ENCODE results near the gene GNAZ.

The GNAZ gene

DNA sequence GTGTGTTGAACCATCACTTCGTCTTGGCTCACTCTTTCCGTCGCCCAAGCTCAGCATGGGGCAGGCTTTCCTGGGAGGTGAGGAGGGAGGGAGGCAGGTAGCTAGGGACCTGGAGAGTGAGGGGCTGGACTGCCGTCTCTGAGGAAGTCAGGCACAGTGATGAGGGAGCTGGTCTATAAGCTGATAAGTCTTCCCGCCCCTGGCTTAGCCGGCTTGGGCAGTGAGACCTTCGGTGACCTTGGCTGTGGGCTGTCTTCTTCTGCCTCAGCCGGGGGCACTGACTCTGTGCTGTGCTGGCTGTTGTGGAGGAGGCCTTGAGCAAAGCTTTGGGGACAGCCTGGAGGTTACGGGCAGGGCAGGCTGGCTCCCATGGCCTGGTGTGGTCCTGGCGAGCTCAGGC is 18.7 kb downstream of the GNAZ start:
- Mint-ChIP-seq H3K27ac (ENCODE audit: low read depth) (no peak overlapping the region), H3K4me1 (peaks cover 9% of the 10 kb centered on the region), H3K36me3 (ENCODE audit: insufficient read depth) (peaks cover 6% of the 10 kb centered on the region), H3K4me3 (no peak overlapping the region), H3K9me3 (no peaks in the 10 kb centered on the region), H3K27me3 (no peaks in the 10 kb centered on the region)
- DNase-seq (ENCODE audit: low spot score in 2 of 2) = no peak
- no peak for ATAC-seq (replicated peaks; ENCODE audit: extremely low read depth, poor library complexity, severe bottlenecking)

DNA sequence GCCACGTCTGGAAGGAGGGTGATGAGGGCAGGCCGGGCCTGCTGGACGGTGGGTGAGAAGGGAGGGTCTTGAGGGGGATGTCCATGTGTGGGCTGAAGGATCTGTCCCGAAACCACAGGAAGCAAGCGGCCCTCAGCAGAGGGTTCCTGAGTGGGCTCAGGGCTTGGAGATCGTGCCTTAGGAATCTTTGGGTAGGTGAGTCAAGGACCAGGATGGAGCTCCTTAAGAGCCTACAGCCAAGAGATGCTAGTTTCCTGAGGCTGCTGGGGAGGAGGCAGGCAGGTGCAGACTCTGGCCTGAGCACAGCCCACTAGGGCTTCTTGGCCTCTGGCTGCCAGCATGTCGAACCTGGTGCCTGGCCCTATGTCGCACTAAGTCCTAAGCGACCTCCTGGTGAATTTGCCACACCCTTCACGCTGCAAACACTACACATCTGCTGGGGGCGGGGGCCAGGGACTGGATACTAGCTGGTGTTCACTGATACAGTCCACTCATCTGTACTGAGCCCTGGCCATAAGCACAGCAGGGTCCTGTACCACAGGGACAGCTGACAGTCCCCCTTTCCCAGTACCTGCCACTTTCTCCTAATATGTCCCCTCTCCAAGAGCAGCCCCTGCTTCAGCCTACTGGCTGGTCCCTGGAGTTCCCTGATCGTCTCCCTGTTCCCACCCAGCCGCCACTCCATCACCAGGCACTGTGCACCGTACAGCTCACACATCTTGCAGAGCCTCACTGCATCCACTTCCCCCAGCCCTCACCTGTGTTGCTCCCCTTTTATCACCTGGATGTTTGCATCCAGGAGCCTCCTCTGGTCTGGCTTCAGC is 19.5 kb downstream of the GNAZ start:
- no peak overlapping the region for H3K27ac Mint-ChIP-seq (ENCODE audit: low read depth)
- no peak overlapping the region for H3K4me3 Mint-ChIP-seq
- H3K9me3 Mint-ChIP-seq = no peaks in the 10 kb centered on the region

DNA sequence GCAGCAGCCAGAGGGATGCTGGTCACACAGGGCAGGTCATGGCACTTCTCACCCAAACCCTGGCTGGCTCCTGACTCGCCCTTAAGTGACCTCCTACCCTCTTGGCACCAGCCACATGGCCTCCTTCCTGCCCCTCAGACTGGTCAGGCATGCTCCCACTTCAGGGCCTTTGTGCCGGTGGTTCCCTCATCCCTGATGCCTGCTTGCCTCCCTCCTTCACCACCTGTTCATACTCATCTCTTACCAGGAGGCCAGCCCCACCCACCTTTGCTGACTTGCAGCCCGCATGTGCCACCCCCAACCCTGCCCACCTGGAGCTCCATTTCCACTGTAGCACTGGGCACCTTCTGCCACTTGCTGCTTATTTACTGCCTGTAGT is 20.1 kb downstream of the GNAZ start:
- no peak for DNase-seq (ENCODE audit: low spot score in 2 of 2)
- Mint-ChIP-seq H3K4me3 (no peak overlapping the region), H3K36me3 (ENCODE audit: insufficient read depth) (peaks cover 3% of the 10 kb centered on the region), H3K27me3 (no peaks in the 10 kb centered on the region), H3K4me1 (peaks cover 9% of the 10 kb centered on the region), H3K27ac (ENCODE audit: low read depth) (no peak overlapping the region), H3K9me3 (no peaks in the 10 kb centered on the region)
- ATAC-seq (replicated peaks; ENCODE audit: extremely low read depth, poor library complexity, severe bottlenecking) = no peak

More for the DNA sequence above, 19.5 kb downstream of the GNAZ start:
- Mint-ChIP-seq H3K36me3 (ENCODE audit: insufficient read depth) (peaks cover 3% of the 10 kb centered on the region), H3K27me3 (no peaks in the 10 kb centered on the region), H3K4me1 (peaks cover 9% of the 10 kb centered on the region)
- DNase-seq (ENCODE audit: low spot score in 2 of 2) = no peak
- ATAC-seq (replicated peaks; ENCODE audit: extremely low read depth, poor library complexity, severe bottlenecking) = no peak

DNA sequence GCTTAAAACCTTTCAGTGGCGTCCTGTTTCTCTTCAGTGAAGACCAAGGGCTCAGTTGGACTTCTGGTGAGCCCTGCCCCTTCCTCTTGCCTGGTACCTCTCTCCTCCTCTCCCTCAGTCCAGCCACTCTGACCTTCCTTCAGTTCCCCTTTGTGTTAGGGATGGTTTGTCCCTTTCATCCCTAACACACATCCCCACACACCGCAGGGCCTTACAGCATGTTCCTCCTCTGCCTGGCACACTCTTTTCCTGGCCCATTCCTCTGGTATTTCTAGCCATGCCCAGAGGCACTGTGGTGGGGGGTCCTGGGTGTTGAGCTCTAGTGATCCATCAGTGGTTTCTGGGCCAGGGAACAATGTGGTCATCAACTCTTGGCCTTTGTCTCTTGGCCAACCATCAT is 21.4 kb downstream of the GNAZ start:
- ATAC-seq (replicated peaks; ENCODE audit: extremely low read depth, poor library complexity, severe bottlenecking) (no peak), DNase-seq (ENCODE audit: low spot score in 2 of 2) (no peak)
- H3K27ac Mint-ChIP-seq (ENCODE audit: low read depth) = no peak overlapping the region
- H3K27me3 Mint-ChIP-seq = no peaks in the 10 kb centered on the region
- peaks cover 3% of the 10 kb centered on the region for H3K36me3 Mint-ChIP-seq (ENCODE audit: insufficient read depth)
- H3K4me1 Mint-ChIP-seq = peaks cover 9% of the 10 kb centered on the region
- no peak overlapping the region for H3K4me3 Mint-ChIP-seq
- H3K9me3 Mint-ChIP-seq = no peaks in the 10 kb centered on the region

DNA sequence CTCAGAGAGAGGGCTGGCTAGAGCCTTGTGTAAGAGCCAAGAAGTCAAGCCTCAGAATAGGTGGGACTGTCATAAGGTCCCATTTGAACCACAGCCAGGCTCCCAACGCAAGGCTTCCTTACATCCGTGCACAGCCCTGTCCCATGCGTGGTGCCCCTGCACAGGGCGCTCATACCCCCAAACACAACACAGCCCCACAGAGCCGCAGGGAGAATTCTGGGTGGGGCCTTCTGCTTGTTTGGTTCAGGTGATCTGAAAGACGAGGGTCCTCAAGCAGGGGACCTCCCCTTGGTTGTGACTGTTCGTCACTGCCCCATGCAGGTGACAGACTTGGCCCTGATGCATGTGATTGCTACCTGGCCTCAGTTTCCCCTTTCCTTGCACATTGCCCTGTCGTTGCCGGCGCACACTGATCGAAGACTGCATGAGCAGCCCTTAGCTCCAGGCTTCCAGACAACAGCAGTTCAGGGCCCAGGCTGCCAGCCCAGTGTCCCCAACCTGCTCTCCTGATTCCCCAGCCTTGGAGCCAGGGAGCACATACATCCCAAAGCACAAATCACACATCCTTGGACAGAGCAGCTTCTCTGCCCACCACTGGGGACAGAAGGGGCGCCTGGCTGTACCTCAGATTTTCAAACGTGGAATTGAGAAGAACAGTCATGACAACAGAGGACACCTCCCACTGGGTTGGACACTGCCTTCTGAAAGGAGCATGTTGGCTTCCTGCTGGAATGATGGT is 22.1 kb downstream of the GNAZ start:
- DNase-seq (ENCODE audit: low spot score in 2 of 2) (no peak), ATAC-seq (replicated peaks; ENCODE audit: extremely low read depth, poor library complexity, severe bottlenecking) (no peak)
- H3K9me3 Mint-ChIP-seq = no peaks in the 10 kb centered on the region
- no peak overlapping the region for H3K4me3 Mint-ChIP-seq
- H3K27ac Mint-ChIP-seq (ENCODE audit: low read depth) = no peak overlapping the region
- no peaks in the 10 kb centered on the region for H3K27me3 Mint-ChIP-seq
- H3K36me3 Mint-ChIP-seq (ENCODE audit: insufficient read depth) = peaks cover 3% of the 10 kb centered on the region
- peaks cover 9% of the 10 kb centered on the region for H3K4me1 Mint-ChIP-seq

DNA sequence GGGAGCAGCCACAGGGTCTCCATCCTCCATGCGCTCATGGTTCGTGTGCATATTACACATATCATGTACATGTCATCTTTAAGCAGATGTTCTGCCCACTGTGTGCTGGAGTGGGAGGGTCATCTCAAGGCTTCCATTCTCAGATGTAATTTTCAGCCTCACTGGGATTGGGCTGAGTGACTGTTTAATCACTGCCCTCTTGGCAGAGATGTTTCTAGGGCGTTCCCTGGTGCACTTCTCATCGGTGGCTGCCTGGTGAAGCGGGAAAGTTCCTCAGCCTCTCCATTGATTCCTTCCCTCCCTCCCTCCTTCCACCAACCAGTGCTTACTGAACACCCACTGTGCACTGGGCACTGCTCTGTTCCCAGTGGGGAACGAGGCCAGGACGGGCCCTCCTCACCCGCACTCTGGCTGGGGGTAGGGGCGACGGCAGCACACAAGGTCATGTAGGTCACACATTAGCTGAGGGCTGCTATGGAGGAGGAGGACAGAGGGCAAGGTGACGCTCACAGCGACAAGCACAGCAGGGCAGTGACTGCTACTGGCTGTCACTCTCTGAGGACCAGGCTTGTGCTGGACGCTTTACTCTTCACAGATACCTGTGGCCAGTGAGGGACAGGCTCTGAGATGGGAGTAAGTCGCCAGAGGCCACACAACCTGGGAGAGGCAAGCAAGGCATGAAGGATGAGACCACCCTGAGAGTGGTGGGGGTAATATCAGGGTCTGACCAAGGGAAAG is 22.9 kb downstream of the GNAZ start:
- Mint-ChIP-seq H3K4me3 (no peak overlapping the region), H3K36me3 (ENCODE audit: insufficient read depth) (peaks cover 1% of the 10 kb centered on the region), H3K27me3 (no peaks in the 10 kb centered on the region), H3K9me3 (no peaks in the 10 kb centered on the region), H3K27ac (ENCODE audit: low read depth) (peak overlapping the region; percentile 60), H3K4me1 (peaks cover 6% of the 10 kb centered on the region)
- ATAC-seq (replicated peaks; ENCODE audit: extremely low read depth, poor library complexity, severe bottlenecking) (no peak), DNase-seq (ENCODE audit: low spot score in 2 of 2) (no peak)

DNA sequence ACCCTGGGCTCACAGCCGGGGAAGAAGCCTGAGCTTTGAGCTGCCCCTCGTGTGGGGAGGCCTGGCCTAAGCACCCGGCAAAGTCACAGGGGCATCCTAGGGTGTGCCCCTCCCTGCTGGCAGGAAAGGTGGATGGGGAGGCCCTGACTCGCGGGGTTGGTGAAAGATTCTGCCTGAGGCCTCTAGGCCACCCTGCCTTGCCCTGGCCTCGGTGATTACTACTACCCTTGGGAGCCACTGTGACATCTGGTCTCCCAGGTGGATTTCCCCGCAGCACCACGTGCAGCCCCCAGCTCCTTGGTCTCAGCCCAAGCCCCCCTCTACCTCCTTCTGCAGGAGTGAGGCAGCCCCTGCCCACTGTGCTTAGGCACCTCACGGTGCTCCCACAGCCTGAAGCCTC is 23.9 kb downstream of the GNAZ start:
- DNase-seq (ENCODE audit: low spot score in 2 of 2) (no peak), ATAC-seq (replicated peaks; ENCODE audit: extremely low read depth, poor library complexity, severe bottlenecking) (no peak)
- no peaks in the 10 kb centered on the region for H3K27me3 Mint-ChIP-seq
- H3K27ac Mint-ChIP-seq (ENCODE audit: low read depth) = no peak overlapping the region
- no peaks in the 10 kb centered on the region for H3K9me3 Mint-ChIP-seq
- no peaks in the 10 kb centered on the region for H3K4me1 Mint-ChIP-seq
- peaks cover 1% of the 10 kb centered on the region for H3K36me3 Mint-ChIP-seq (ENCODE audit: insufficient read depth)
- H3K4me3 Mint-ChIP-seq = no peak overlapping the region

DNA sequence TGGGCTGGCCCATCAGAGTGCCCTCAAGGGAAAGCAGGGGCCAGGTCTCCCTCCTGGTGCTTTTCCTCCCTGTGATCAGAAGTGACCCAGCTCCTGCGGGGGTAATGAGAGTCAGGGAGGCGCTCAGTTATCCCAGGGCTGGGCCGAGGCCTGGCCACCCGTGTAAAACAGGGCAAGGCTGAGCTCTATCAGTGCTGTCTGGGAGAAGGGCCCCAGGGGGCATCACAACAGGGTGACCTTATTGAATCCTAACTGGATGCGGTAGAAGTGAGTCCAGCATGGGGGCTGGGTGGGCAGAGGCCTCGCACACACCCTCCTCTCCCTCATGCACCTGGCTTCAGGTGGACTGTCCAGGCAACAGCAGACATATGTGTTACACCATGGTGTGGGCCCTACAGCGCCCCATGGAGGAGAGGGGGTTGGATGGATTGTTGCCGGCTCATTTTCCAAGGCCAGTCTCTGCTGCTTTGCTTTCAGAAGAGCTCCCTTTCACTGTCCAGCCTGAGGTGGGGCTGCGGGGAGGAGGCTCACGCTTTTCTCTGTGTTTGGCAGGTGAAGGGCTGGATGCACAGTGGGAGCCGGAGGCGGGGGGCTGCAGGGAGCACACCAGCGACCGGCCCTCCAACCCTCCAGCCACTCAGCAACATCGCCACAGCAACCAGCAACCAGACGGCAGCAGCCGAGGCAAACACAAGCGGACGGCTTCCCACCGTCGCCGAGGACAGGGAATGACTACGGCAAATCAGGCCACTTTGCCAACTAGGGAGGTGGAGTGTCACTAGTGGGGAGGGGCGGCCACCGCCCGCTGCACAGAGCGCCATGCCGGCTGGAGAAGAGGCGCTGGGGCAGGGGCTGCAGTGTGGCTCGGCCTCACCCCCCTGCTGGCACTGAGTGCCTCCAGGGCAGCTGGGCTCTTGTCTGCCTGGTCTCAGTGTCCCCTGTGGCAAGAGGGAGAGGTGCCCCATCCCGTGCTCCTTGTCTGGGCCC is 24.7 kb downstream of the GNAZ start:
- Mint-ChIP-seq H3K4me3 (no peak overlapping the region), H3K4me1 (no peaks in the 10 kb centered on the region), H3K27me3 (no peaks in the 10 kb centered on the region), H3K36me3 (ENCODE audit: insufficient read depth) (peaks cover 1% of the 10 kb centered on the region), H3K9me3 (no peaks in the 10 kb centered on the region), H3K27ac (ENCODE audit: low read depth) (no peak overlapping the region)
- no peak for ATAC-seq (replicated peaks; ENCODE audit: extremely low read depth, poor library complexity, severe bottlenecking)
- no peak for DNase-seq (ENCODE audit: low spot score in 2 of 2)

DNA sequence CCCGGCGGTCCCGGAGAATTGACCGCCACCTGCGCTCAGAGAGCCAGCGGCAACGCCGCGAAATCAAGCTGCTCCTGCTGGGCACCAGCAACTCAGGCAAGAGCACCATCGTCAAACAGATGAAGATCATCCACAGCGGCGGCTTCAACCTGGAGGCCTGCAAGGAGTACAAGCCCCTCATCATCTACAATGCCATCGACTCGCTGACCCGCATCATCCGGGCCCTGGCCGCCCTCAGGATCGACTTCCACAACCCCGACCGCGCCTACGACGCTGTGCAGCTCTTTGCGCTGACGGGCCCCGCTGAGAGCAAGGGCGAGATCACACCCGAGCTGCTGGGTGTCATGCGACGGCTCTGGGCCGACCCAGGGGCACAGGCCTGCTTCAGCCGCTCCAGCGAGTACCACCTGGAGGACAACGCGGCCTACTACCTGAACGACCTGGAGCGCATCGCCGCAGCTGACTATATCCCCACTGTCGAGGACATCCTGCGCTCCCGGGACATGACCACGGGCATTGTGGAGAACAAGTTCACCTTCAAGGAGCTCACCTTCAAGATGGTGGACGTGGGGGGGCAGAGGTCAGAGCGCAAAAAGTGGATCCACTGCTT is 25.5 kb downstream of the GNAZ start:
- Mint-ChIP-seq H3K4me3 (no peak overlapping the region), H3K9me3 (no peaks in the 10 kb centered on the region), H3K4me1 (no peaks in the 10 kb centered on the region), H3K27ac (ENCODE audit: low read depth) (no peak overlapping the region), H3K36me3 (ENCODE audit: insufficient read depth) (peaks cover 1% of the 10 kb centered on the region), H3K27me3 (no peaks in the 10 kb centered on the region)
- ATAC-seq (replicated peaks; ENCODE audit: extremely low read depth, poor library complexity, severe bottlenecking) (no peak), DNase-seq (ENCODE audit: low spot score in 2 of 2) (no peak)

DNA sequence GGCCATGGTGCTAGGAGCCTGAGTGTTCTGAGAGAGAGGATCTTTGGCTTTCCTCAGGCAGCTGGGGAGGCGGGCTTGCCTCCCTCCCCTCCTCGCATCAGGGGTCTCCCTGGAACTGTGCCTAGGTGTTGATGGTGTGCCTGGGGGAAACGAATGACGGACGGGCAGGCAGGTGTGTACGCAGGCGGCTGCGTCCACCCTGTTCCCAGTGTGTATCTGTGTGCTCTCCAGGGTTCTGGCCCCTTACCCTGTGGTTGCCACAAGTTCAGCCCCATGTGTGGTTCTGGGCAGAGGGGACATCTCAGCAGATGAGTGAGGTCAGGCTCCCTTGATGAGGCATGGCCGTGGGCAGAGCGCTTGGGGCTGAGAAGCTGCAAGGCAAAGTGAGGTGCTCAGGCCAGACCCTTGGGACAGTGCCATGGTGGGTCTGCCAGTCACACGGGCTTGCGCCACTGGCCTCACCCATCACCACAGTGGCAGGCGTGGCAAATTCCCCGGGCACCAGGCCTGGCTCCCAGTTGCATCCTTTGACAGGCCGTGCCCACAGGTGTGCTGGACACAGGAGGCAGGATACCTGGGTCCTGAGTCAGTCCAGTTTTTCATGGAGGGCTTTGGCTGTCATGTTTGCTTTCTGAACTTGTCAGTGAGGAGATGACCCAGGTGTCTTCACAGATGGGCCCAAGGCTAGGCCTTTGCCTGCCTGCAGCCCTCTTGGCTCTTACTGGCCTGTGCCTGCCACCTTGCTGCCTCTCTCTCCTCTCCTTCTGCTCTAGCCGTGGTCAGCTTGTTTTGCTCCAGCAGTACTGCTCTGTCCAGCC is 27.3 kb downstream of the GNAZ start:
- DNase-seq (ENCODE audit: low spot score in 2 of 2) (no peak), ATAC-seq (replicated peaks; ENCODE audit: extremely low read depth, poor library complexity, severe bottlenecking) (no peak)
- Mint-ChIP-seq H3K4me1 (no peaks in the 10 kb centered on the region), H3K36me3 (ENCODE audit: insufficient read depth) (peaks cover 1% of the 10 kb centered on the region), H3K27me3 (no peaks in the 10 kb centered on the region), H3K9me3 (no peaks in the 10 kb centered on the region), H3K27ac (ENCODE audit: low read depth) (no peak overlapping the region), H3K4me3 (no peak overlapping the region)

DNA sequence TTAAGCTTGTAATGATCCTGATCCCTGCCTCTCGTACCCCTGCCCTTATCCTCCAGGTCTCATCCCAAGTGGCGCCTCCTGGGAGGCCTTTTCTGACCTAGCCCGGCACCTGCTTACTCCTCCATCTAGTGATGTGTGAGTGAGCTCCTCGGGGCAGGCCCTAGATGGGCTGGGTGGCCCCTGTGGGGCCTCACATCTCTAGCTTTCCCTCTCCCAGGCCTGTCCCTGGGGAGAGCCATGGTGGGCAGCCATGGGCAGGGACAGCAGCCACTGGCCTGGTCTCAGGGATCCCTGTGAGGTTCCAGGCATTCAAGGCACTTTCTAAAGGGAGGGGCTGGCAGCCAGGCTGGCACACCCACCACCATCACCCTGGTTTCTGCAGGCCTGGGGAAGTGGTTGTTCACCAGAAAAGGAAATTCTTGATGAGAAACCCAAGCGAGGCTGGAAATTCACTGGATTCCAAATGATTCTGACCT is 27.9 kb downstream of the GNAZ start:
- Mint-ChIP-seq H3K9me3 (no peaks in the 10 kb centered on the region), H3K4me3 (no peak overlapping the region), H3K4me1 (no peaks in the 10 kb centered on the region), H3K27ac (ENCODE audit: low read depth) (no peak overlapping the region), H3K36me3 (ENCODE audit: insufficient read depth) (peaks cover 1% of the 10 kb centered on the region), H3K27me3 (no peaks in the 10 kb centered on the region)
- DNase-seq (ENCODE audit: low spot score in 2 of 2) = no peak
- no peak for ATAC-seq (replicated peaks; ENCODE audit: extremely low read depth, poor library complexity, severe bottlenecking)

Data from central memory CD8-positive, alpha-beta T cell (primary cell).